GM06990 (cell line): ENCODE measurements around the gene SLC6A20.

ENCODE experiments used
- DNase-seq: peaks from one replicate; pipeline ENCODE4 v3.0.0-alpha.2; 2011; ENCODE audit not compliant: insufficient read length; ENCODE audit errors: extremely low read depth
- H3K27me3 ChIP-seq: replicated peaks from 2 replicates; pipeline ENCODE4 v1.6.0; 2011; ENCODE audit warnings: low read length; ENCODE audit not compliant: control insufficient read depth, insufficient read depth
- H3K36me3 ChIP-seq: 2 replicates; pipeline ENCODE4 v1.5.1; 2011; ENCODE audit warnings: low read length; ENCODE audit not compliant: control insufficient read depth, insufficient read depth
- H3K4me3 ChIP-seq: replicated peaks from 2 replicates; pipeline ENCODE4 v1.5.1; 2011; ENCODE audit warnings: low read depth, mild to moderate bottlenecking, control low read depth, low read length
- CTCF ChIP-seq: IDR thresholded peaks from 2 replicates; pipeline ENCODE4 v1.5.1; 2011; ENCODE audit warnings: low read length, control low read depth, mild to moderate bottlenecking, inconsistent platforms; ENCODE audit not compliant: insufficient read depth, poor library complexity, severe bottlenecking

SLC6A20 gene

GRCh38 chr3:45793482-45794176 is 2.7 kb downstream of the SLC6A20 start:
- no peak for DNase-seq
- Histone ChIP-seq H3K4me3 (no peak overlapping the region), H3K27me3 (peaks cover 2% of the 10 kb centered on the region), H3K36me3 (no peaks in the 10 kb centered on the region)
- TF ChIP-seq CTCF = no peak

- H3K27me3 ChIP-seq = peaks cover 2% of the 10 kb centered on the region
- DNase-seq = no peak
- no peaks in the 10 kb centered on the region for H3K36me3 ChIP-seq
- H3K4me3 ChIP-seq = no peak overlapping the region
- TF ChIP-seq CTCF = no peak
These were observed 3.7 kb downstream of the SLC6A20 start for GRCh38 chr3:45792516-45793172.

GRCh38 chr3:45792036-45792435 is 4.3 kb downstream of the SLC6A20 start:
- H3K27me3 ChIP-seq = peaks cover 2% of the 10 kb centered on the region
- no peak overlapping the region for H3K4me3 ChIP-seq
- no peak for TF ChIP-seq CTCF
- no peaks in the 10 kb centered on the region for H3K36me3 ChIP-seq
- no peak for DNase-seq

GRCh38 chr3:45790596-45790995 is 5.7 kb downstream of the SLC6A20 start:
- no peak for DNase-seq
- TF ChIP-seq CTCF = no peak
- H3K36me3 ChIP-seq = no peaks in the 10 kb centered on the region
- no peak overlapping the region for H3K4me3 ChIP-seq
- peaks cover 2% of the 10 kb centered on the region for H3K27me3 ChIP-seq

GRCh38 chr3:45789235-45789812 is 7.0 kb downstream of the SLC6A20 start:
- DNase-seq = no peak
- H3K36me3 ChIP-seq = no peaks in the 10 kb centered on the region
- H3K4me3 ChIP-seq = no peak overlapping the region
- TF ChIP-seq CTCF = no peak
- H3K27me3 ChIP-seq = peaks cover 2% of the 10 kb centered on the region
